ENCODE data around the gene PACS2. TPM values are rescaled to one million over a fixed set of nuclear protein-coding genes. Genes with fewer than 3 reads are reported as not detected.

PACS2 gene
- total and polyA plus RNA-seq, 2 donors (not counting 1 experiment from before 2014, with no cell fraction given): 65.6 to 70.7 TPM

GRCh38 chr14:105346200-105346533, 31.6 kb downstream of the PACS2 start:
- Histone ChIP-seq H4K20me1 (ENCODE audit: control insufficient read depth, insufficient read depth, low read length, poor library complexity, severe bottlenecking) (peaks cover 26% of the 10 kb centered on the region), H2AFZ (ENCODE audit: insufficient read depth, low read depth, low read length, poor library complexity, severe bottlenecking) (no peak overlapping the region), H3K36me3 (replicated peaks in 1 of 2; ENCODE audit: control extremely low read depth in 1 of 2, control insufficient read depth in 1 of 2, extremely low read depth in 1 of 2, insufficient read depth in 2 of 2, low read length in 1 of 2) (no peaks in the 10 kb centered on the region), H3K4me1 (ENCODE audit: control insufficient read depth in 2 of 2, insufficient read depth in 2 of 2, low read length in 2 of 2) (peaks cover 0 to 2% of the 10 kb centered on the region in 2 donors), H3K4me3 (ENCODE audit: control extremely low read depth in 1 of 5, extremely low read depth in 1 of 5, insufficient read depth in 1 of 5, low read depth in 2 of 5, low read length in 4 of 5) (no peak overlapping the region), H3K4me2 (replicated peaks; ENCODE audit: low read depth, low read length, poor library complexity, severe bottlenecking) (no peak overlapping the region), H3K9ac (ENCODE audit: low read length) (no peak overlapping the region), H3K27ac (ENCODE audit: low read length in 2 of 2) (no peak overlapping the region), H3K79me2 (ENCODE audit: control insufficient read depth, insufficient read depth, low read length) (peaks cover 20% of the 10 kb centered on the region), H3K27me3 (replicated peaks in 1 of 4; ENCODE audit: control extremely low read depth in 1 of 4, control insufficient read depth in 3 of 4, insufficient read depth in 4 of 4, low read length in 3 of 4) (no peaks in the 10 kb centered on the region), H3K9me3 (ENCODE audit: control extremely low read depth in 1 of 3, control insufficient read depth in 2 of 3, insufficient read depth in 1 of 3, low read length in 2 of 3) (peaks cover 0 to 5% (median 3%) of the 10 kb centered on the region in 3 donors)
- TF ChIP-seq, protein P1, sequence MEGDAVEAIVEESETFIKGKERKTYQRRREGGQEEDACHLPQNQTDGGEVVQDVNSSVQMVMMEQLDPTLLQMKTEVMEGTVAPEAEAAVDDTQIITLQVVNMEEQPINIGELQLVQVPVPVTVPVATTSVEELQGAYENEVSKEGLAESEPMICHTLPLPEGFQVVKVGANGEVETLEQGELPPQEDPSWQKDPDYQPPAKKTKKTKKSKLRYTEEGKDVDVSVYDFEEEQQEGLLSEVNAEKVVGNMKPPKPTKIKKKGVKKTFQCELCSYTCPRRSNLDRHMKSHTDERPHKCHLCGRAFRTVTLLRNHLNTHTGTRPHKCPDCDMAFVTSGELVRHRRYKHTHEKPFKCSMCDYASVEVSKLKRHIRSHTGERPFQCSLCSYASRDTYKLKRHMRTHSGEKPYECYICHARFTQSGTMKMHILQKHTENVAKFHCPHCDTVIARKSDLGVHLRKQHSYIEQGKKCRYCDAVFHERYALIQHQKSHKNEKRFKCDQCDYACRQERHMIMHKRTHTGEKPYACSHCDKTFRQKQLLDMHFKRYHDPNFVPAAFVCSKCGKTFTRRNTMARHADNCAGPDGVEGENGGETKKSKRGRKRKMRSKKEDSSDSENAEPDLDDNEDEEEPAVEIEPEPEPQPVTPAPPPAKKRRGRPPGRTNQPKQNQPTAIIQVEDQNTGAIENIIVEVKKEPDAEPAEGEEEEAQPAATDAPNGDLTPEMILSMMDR (IDR thresholded peaks at IDR 0.05): no peak
- no peak for TF ChIP-seq EZH2 (IDR thresholded peaks at IDR 0.05; ENCODE audit: borderline replicate concordance, insufficient read depth, low read depth, low read length, poor library complexity, severe bottlenecking)
- Mint-ChIP-seq H3K4me1 (peaks cover 9% of the 10 kb centered on the region), H3K9me3 (ENCODE audit: insufficient read depth) (no peaks in the 10 kb centered on the region), H3K27me3 (no peaks in the 10 kb centered on the region), H3K27ac (no peak overlapping the region), H3K4me3 (no peak overlapping the region)
- DNase-seq: no peak
- 99% methylated on average over 4 of the region's 13 CpGs for WGBS (ENCODE audit: insufficient coverage)
- intact Hi-C loops (cut with micrococcal nuclease): no loop called here
- CTCF ChIA-PET: no interaction called here
- no peak for ATAC-seq (ENCODE audit: low read depth)
- POLR2A ChIA-PET: no interaction called here

- no peak for ATAC-seq (ENCODE audit: low read depth)
- CTCF ChIA-PET: no interaction called here
- intact Hi-C loops (cut with micrococcal nuclease): no loop called here
- POLR2A ChIA-PET: no interaction called here
- Histone ChIP-seq H2AFZ (ENCODE audit: insufficient read depth, low read depth, low read length, poor library complexity, severe bottlenecking) (no peak overlapping the region), H3K4me2 (replicated peaks; ENCODE audit: low read depth, low read length, poor library complexity, severe bottlenecking) (no peak overlapping the region), H3K27ac (ENCODE audit: low read length in 2 of 2) (no peak overlapping the region), H3K79me2 (ENCODE audit: control insufficient read depth, insufficient read depth, low read length) (peaks cover 14% of the 10 kb centered on the region), H4K20me1 (ENCODE audit: control insufficient read depth, insufficient read depth, low read length, poor library complexity, severe bottlenecking) (peaks cover 35% of the 10 kb centered on the region), H3K36me3 (replicated peaks in 1 of 2; ENCODE audit: control extremely low read depth in 1 of 2, control insufficient read depth in 1 of 2, extremely low read depth in 1 of 2, insufficient read depth in 2 of 2, low read length in 1 of 2) (no peaks in the 10 kb centered on the region), H3K4me1 (ENCODE audit: control insufficient read depth in 2 of 2, insufficient read depth in 2 of 2, low read length in 2 of 2) (peaks cover 3 to 5% of the 10 kb centered on the region in 2 donors), H3K4me3 (ENCODE audit: control extremely low read depth in 1 of 5, extremely low read depth in 1 of 5, insufficient read depth in 1 of 5, low read depth in 2 of 5, low read length in 4 of 5) (no peak overlapping the region), H3K9ac (ENCODE audit: low read length) (no peak overlapping the region), H3K27me3 (replicated peaks in 1 of 4; ENCODE audit: control extremely low read depth in 1 of 4, control insufficient read depth in 3 of 4, insufficient read depth in 4 of 4, low read length in 3 of 4) (no peaks in the 10 kb centered on the region), H3K9me3 (ENCODE audit: control extremely low read depth in 1 of 3, control insufficient read depth in 2 of 3, insufficient read depth in 1 of 3, low read length in 2 of 3) (peaks cover 0 to 6% (median 3%) of the 10 kb centered on the region in 3 donors)
- Mint-ChIP-seq H3K27me3 (no peaks in the 10 kb centered on the region), H3K4me3 (no peak overlapping the region), H3K27ac (no peak overlapping the region), H3K4me1 (peaks cover 10% of the 10 kb centered on the region), H3K9me3 (ENCODE audit: insufficient read depth) (no peaks in the 10 kb centered on the region)
- 97% methylated on average over 10 of the region's 18 CpGs for WGBS (ENCODE audit: insufficient coverage)
- no peak for DNase-seq
- TF ChIP-seq, protein P1 (IDR thresholded peaks at IDR 0.05): no peak
- TF ChIP-seq EZH2 (IDR thresholded peaks at IDR 0.05; ENCODE audit: borderline replicate concordance, insufficient read depth, low read depth, low read length, poor library complexity, severe bottlenecking): no peak
Measured at GRCh38 chr14:105346876-105347586, 32.5 kb downstream of the PACS2 start.
